GM04503 (cell line): Measurements from ENCODE around the gene MAD1L1.

Experiments used
- DNase-seq: peaks from one replicate; pipeline ENCODE4 v3.0.0-alpha.2; 2012; ENCODE audit warnings: low read depth

MAD1L1 gene

DNA sequence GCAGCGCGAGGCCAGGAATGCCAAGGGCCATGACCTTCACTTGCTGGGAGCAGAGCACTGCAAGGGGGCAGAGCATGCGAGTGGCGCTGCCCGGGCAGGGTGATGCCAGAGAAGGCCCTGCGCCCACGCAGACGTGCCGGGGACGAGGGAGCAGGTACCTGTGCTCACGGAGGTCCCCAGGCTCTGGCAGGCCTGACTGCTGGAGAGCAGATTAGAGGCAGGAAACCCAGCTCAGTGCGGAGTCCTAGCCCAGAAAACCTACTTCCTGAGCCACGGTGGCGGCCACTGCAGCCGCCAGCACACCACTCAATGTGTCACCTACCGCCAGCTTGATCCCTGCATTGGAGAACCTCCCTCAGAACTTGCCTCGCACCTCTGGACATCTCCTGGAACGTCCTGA is 148.4 kb downstream of the MAD1L1 start:
- no peak for DNase-seq

DNA sequence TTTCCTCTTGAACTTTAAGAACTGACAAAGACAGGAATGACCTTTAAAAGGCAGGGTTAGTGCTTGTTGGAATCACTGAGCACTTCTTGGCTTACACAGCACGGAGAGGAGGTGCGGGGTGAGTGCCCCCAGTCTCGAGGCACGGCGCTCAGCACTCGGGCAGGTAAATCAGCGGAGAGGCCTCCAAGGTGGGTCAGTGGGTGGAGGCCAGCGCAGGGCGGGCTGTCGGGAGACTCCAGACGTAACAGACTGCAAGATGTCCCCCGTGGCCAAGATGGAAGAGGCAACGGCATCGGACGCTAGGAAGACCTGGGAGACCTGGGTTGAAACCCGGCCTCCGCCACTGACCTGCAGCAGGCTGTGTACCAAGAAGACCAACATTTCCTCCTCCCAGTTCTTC is 149.4 kb downstream of the MAD1L1 start:
- DNase-seq = no peak

DNA sequence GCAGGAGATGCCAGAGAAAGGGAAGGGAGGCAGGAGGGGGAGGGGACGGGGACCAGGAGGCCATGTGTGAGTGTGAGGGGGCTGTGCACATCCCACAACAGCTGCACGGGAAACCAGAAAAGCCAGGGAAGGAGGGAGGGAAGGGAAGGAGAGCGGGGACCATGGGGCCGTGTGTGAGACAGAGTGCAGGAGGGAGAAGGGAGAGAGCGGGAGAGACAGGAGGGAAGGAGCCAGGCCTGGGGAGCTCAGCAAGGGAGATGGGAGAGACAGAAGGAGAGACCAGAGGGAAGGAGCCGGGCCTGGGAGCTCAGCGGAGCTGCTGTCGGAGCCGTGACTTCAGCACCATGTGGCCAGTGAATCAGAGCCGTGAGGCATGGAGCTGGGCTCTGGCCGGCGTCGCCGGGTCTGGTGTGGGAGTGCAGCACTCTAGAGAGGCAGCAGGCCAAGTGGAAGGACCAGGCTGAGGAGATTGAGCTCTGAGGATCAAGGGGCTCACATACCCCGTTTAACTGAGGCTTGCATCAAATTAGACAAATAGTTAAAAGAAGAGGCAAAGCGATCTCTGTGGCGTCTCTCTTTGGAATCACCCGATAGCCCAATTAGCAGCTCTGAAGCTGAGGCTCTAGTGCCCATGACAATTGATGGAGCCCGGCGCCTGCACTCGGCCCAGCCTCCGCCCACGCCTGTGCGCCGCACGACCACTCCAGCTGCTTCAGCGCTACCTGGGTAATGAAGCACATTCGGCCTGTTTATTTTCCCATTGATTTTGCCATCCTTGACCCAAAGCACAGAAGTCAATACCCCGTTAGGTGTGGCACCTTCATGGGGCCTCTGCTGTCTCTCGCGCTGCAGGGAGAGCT is 150.4 kb downstream of the MAD1L1 start:
- peak; percentile 60 for DNase-seq

DNA sequence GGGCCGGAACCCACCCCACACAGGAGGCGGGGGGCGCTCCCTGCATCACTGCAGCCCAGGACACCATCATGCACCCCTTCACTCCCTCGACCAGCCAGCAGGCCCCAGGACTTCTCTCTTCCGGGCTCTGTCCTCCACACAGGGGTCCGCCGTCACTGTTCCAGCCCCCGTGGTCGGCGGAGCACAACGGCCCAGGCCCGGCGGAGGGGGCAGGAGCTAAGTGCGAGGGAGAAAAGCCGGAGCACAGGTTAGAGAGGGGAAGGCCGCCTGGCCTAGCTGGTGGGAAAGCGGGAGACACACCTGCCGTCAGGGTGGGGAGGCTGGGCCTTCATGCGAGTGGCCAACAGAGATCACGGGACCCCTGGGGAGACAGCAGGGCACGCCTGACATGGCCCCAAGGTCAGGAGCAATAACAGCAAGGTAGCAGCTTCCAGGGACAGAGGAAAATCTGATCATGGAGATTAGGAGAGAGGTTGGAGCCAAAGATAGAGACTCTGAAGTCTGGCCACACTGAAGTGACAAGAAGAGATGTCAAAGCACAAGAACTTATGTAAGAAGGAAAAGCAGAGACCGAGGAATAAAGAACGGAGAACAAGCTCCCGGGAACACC is 151.1 kb downstream of the MAD1L1 start:
- no peak for DNase-seq

DNA sequence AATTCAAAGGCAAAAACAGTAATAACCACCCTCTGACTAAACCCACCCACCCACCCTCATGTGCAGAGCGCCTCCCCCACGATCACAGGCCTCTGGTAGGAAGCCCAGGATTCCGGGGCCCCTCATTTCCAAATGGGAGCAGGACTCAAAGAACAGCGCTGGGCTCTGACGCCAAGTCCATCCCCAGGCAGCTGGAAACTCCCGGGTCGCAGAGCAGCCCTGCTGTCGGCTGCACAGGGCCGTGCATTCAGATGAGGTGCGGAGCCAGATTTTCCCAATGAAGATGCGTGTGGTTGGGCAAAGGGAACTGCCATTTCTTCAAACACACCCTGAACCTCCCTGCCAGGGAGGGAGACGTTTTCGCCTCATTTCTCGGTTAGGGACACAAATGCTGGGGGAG is 152.3 kb downstream of the MAD1L1 start:
- no peak for DNase-seq

DNA sequence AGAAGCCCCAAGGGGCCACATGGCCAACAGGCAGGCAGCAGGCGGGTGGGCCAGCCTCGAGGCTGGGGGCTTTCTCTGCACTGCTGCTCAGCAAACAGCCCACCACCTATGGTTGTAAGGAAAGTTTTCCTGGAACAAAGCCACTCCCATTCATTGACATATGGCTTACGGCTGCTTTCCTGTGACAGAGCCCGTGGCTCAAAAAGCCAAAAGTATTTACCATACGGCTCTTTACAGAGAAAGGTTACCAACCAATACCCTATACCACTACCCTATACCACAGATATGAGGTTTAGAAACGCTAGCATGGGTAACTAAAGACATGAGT is 152.7 kb downstream of the MAD1L1 start:
- DNase-seq = no peak

DNA sequence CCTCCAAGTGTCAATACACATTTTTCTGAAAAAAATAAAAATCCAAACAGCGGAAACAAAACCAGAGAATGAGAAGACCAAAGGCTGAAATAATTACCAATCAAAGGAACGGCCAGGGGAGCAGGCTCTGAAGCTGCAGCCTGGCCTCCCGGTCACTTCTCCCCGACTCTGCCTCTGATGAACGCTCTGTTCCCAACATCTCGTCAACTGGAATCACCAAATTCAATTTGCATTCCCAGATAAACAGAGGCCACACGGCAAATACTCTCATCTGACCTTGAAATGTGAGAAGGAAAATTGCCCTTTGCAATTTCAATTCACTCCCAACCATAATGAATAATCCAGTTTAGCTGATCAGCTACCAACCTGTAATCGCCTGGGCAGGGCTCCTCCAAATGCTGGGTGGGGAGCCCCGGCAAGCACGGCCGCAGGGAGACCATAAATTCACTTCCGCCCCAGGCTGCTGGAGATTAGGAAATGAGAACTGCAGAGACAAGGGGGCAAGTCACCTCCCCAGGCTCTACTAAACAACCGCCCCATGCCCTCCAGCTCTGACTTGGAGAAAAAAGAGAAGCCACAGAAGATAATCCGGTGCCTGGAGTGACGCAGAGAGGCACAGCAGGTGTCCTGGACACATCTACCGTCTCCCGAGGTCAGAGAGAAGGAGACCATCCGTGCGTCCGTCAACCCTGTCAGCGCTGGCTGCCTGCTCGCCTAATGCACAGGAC is 153.2 kb downstream of the MAD1L1 start:
- DNase-seq = no peak

DNA sequence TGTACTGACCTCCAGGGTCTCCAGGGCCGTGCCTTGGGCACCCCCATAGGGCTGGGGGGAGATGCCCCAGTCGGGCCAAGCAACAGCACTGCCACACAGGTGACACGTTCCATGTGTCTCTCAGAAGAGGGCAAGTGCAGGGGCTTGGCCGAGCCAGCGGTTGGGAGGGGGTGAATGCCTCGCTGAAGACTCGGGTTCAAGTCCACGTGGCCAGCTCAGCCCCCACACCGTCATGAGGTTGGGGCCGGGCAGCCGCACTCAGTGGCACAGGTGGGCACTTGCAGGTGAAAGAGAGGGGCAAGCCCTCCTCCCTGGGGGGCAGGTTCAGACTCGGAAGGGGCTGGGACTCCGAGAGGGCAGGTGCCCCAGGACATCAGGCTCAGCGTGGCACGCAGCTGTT is 153.8 kb downstream of the MAD1L1 start:
- DNase-seq = no peak

DNA sequence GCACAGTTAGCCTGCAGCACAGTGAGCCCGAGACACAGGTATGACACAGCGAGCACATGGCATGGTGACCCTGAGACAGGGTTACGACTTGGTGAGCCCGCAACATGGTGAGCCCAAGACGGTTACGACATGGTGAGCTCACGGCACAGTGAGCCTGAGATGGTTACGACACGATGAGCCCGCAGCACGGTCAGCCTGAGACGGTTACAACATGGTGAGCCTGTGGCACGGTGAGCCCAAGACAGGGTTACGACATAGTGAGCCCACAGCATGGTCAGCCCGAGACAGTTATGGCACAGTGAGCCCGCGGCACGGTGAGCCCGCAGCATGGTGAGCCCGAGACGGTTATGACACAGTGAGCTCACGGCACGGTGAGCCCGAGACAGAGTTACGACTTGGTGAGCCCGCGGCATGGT is 156.1 kb downstream of the MAD1L1 start:
- DNase-seq = no peak

DNA sequence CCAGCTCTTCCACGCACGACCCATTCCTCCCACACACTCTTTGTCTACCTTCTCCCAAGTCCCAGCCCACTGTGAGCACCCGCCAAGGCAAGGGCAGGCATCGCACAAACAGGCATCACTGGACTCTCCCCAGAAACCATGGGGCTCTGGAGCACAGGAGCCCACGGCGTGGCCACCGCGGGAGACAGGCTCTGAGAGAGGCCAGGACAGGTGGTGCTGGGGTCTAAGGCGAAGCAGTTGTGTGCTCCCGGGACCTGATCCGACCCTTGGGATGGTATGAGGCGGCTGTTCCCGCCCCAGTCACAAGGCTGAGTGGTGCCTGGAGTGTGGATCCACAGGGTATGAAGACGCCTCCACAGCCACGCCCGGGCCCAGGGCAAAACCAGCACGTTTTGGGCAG is 156.9 kb downstream of the MAD1L1 start:
- DNase-seq = no peak

DNA sequence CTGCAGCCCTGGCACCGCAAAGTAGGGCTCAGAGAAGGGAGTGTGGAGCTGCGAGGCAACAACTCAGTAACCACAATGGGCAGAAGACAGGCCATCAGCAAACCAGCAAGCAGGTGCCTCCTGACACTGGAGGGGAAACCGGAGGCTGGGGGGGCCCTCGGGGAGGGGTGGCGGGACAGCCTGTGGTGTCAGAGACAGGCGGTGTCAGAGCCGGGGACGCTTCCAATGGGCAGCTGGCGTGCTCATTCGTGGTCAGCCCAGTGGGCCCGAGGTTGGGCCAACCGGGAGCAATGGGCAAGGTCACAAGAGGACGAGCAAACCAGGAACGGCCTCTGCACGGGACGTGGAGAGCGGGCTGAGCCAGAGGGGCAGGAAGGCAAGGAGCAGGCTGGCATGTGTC is 158.1 kb downstream of the MAD1L1 start:
- no peak for DNase-seq

DNA sequence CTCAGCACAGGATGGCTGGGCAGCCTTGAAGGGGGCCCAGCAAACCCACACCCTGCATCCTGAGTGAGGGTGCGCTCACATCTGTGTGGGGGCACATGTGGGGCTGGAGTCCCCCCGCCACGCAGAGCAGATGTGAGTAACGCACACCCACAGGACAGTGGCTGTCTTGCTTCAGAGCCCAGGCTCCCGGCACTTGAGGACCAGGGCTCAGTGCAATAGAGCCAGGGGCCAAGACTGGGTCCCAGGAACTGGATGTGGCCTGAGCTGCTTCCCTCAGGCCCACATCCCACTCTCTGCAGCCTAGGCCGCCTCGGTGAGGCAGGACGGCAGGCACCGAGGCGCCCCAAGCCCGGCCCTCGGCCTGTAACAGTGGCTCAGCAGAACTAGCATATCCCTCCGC is 159.9 kb downstream of the MAD1L1 start:
- DNase-seq = no peak

DNA sequence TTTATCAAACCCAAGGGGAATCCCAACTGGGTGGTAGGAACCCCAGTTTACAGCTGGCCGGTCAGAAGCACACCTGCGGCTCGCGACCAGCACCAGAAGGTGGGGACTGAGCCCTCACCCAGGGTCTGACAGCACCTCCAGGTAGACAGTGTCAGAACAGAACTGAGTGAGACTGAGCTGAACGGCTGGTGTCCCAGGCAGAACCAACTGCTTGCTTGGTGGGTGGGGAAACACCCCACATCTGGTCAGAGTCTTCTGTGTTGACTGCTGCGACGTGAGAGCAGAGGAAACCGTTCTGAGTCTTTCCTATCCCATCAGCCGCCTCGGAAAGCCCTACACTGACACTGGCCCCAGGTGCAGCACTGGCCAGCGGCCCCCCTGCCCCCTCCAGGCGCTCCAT is 160.7 kb downstream of the MAD1L1 start:
- no peak for DNase-seq

DNA sequence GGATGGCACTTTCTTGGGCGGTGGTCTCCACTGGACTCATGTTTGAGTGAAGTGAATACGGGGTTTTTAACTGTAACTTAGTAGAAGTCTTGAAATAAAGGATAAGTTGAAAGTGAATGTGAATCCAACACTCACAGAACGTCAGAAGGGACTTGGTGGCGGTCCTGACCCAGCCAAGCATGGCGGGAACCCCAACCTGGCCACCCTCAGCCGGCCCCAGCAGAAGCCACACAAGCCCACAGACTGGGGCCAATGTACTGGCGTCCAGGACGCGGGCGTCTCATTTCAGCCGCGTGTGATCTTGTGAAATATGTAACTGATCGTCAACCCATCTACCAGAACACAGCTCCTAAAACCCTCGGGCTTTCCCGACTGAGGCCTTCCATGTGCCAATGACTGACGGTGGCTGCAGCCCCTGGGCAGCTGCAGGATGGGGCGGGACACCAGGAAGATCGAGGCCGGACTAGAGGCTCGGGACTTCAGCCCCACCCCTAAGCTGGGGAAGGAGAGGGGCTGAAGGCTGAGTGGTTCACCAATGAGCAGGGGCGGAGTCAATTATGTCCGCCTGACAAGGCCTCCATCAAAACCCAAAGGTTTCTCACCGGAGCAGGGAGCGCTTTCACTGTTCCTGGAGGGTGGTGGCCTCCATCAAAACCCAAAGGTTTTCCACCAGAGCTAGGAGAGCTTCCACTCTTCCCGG is 161.5 kb downstream of the MAD1L1 start:
- no peak for DNase-seq

DNA sequence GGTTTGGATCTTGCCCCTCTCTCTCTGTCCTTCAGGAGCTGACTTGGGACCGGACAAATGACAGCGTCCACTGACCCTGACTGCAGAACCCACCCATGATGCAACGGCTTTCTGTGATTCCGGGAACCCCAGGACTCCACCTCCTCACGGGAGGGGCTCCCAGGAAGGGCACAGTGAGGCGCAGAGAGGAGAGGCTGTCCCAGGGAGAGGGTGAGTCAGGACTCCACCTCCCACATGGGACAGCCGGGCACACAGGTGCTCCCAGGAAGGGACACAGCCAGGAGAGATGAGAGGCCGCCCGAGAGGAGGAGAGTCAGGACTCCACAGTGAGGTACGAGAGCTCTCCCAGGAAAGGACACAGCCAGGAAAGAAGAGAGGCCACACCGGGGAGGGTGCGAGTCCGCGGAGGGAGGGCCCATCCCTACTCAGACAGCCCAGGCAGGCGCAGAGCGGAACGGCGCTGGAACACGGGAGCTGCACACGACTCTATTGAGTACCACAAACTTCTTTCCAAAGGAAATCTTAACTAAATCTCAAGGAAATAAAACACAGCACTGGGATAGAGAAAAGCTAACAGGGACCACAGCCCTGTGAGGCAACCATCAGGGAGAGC is 162.5 kb downstream of the MAD1L1 start:
- no peak for DNase-seq

DNA sequence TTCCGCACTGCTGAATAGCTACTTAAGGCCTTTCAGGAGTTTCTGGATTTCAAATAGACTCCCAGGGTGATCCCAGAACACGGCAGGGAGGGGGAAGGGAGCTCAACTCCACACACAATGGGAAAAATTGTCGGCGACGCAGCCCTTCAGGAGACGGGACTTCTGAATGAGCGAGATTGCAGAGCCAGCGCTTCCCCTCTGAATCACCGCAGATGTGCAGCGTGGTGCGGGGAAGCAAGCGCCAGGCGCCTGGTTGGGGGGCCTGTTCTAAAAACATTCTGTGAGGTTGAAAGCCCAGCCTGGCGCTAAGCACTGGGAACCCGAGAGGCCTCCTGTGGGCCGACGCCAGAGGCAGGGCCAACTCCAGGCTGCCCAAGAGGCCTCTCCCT is 163.3 kb downstream of the MAD1L1 start:
- DNase-seq = no peak

DNA sequence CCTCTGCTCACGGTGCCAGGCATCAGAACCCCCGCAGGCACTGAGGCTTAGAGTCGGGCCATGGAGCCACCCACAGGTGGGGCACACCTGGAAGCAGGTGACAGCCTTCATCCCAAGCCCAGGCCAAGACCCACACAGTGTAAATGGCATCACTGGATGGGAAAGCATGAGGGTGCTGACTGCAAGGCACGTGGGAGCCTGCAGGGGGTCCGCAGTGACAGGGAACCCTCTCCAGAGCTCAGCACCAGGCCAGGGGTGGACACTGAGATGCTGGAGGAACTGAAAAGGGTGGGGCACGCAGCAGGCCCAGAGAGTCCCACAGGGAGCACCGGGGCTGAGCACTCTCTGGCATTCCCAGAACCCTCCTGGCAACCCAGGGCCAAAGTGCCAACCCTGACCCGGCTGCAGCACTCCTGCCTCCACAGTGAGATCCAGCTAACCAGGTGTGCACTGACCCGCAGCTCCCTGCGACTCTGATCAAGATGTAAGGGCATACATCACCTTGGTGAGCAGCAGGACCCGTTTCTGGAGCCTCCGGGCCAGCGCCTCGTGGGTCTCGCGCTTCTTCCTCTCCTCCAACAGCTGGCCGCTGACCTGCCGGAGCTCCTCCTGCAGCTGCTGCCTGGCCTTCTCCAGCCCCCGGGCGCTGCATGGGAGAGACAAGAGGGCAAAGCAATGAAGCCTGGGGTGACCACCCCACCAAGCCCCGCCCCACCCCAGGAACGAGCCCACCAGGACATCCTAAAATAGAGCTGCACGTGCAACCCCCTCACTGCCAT is 163.9 kb downstream of the MAD1L1 start:
- DNase-seq = no peak

DNA sequence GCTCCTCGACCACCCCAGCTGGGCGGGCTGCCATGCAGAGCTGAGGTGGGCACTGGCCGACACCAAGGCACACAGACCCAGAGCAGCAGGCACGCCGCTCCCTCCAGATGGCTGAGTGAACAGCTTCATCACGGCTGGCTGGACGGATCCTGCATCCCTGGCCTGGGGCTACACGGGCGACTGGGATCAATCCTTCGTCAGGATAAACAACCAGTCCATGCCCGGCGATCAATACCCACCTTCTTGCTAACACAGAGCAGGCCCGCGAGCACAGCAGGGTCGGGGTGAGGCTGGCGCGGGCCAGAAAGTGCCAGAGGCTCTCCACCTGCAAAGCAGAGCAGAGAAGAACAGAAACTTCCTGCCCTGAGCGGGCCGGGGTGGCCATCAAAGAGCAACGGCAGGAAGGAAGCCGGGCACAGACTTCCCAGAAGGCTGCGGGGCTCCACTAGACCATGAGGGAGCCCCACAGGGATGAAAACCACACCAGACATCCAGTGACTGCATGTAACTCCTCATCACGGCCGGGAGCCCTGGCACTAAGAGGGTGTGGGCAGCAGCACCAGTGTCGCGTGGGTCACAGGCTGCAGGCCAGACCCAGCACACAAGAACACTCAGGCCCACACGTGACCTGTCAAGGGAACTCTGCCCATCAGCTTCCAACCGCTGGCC is 166.4 kb downstream of the MAD1L1 start:
- DNase-seq = no peak

DNA sequence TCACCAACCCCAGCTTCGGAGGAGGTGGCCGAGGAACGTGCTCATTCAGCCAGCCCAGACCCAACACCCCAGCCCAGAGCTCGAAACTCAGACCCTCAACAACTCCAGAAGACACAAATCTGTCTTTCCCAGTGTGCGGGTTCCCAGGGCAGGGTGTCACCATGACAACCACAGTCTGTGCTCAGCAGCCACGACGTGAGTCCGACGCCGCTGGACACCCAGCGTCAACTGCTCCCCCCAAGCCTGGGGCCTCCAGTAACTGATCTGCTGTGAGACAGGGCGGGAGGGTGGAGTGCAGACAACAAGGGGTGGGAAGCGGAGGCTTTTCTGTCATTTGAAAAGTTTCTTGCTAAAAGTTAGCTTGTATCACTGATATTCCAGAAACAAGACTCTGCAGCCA is 167.2 kb downstream of the MAD1L1 start:
- no peak for DNase-seq

DNA sequence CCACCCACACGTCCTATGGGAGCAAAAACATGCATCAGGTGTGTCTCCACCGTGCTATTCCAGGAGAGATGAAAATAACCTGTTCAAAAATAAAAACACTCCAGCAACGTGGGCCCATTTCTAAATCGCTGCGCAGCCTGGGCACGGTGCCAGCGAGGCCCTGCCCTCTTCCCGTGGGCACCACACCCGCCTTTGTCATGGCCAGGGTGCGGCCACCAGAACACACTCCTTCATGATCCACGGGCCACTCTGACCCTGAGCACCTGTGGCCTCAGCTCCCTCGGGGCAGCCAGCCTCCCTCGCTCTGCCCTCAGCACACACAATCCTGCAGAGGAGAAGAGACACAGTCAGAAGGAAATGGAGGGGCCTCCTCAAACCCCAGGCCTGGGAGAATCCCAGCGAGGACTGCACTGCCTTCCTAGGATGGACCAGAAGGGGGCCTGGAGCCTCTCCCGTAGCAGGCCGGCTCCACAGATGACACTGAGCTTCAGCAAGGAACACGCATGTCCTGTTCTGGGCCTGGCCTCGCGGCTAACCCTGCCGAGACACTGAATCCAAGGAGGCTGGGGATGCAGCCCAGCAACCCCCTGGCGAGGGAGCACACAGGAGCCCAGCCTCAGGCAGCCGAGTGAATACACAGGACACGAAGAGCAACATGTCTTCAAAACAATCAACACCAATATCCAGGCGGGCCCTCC is 169.0 kb downstream of the MAD1L1 start:
- no peak for DNase-seq
